Liver (tissue), 9 donors: ENCODE results near the gene WWP2. TPM values are rescaled to one million over a fixed set of nuclear protein-coding genes. Genes with fewer than 3 reads are reported as not detected.

ENCODE experiments used
- DNase-seq: peaks from one replicate; pipeline ENCODE4 v3.0.0-alpha.2; 2017; ENCODE audit warnings: low spot score
- H3K27ac ChIP-seq, 2 donors: one replicate each; pipeline ENCODE4 v1.7.0; 2013; ENCODE audit warnings: inconsistent platforms in 2 of 2, low read length in 2 of 2, control low read depth in 1 of 2, low read depth in 1 of 2, mild to moderate bottlenecking in 1 of 2
- H3K27me3 ChIP-seq, 4 donors: one replicate each; pipeline versions ENCODE4 v1.6.1 to v1.7.0; 2013; ENCODE audit warnings: low read length in 3 of 4, inconsistent platforms in 1 of 4, mild to moderate bottlenecking in 1 of 4, moderate library complexity in 1 of 4; ENCODE audit not compliant: control insufficient read depth in 4 of 4, insufficient read depth in 4 of 4
- H3K36me3 ChIP-seq, 4 donors: one replicate each; pipeline versions ENCODE4 v1.6.1 to v1.7.0; 2013; ENCODE audit warnings: low read length in 3 of 4, mild to moderate bottlenecking in 3 of 4, low read depth in 1 of 4, moderate library complexity in 1 of 4; ENCODE audit not compliant: control insufficient read depth in 4 of 4, insufficient read depth in 3 of 4
- H3K4me1 ChIP-seq, 4 donors: one replicate each; pipeline versions ENCODE4 v1.6.1 to v1.7.0; 2013; ENCODE audit warnings: low read length in 3 of 4, mild to moderate bottlenecking in 3 of 4, moderate library complexity in 1 of 4; ENCODE audit not compliant: control insufficient read depth in 4 of 4, insufficient read depth in 4 of 4
- H3K4me3 ChIP-seq, 3 donors: one replicate each; pipeline versions ENCODE4 v1.6.1 to v1.7.0; 2013; ENCODE audit warnings: low read length in 3 of 3, control low read depth in 1 of 3, low read depth in 1 of 3, mild to moderate bottlenecking in 1 of 3
- H3K9ac ChIP-seq, 2 donors: one replicate each; pipeline ENCODE4 v1.7.0; 2013; ENCODE audit warnings: low read length in 2 of 2, mild to moderate bottlenecking in 2 of 2, moderate library complexity in 2 of 2, control low read depth in 1 of 2, low read depth in 1 of 2
- H3K9me3 ChIP-seq, 4 donors: one replicate each; pipeline versions ENCODE4 v1.6.1 to v1.7.0; 2013; ENCODE audit warnings: low read length in 3 of 4; ENCODE audit not compliant: control insufficient read depth in 4 of 4
- EGR1 ChIP-seq, 2 donors: IDR thresholded peaks; 2 replicates each; pipeline ENCODE4 v1.6.1; 2016 to 2018; ENCODE audit warnings: antibody characterized with exemption in 2 of 2, low read depth in 2 of 2
- FOXA1 ChIP-seq: IDR thresholded peaks from 2 replicates; pipeline ENCODE4 v1.6.1; 2016; ENCODE audit warnings: antibody characterized with exemption
- FOXA2 ChIP-seq: IDR thresholded peaks from 2 replicates; pipeline ENCODE4 v1.6.1; 2016; ENCODE audit warnings: antibody characterized with exemption
- GABPA ChIP-seq, 2 donors: IDR thresholded peaks in 1 of 2; conservative IDR thresholded peaks in 1 of 2; 2 replicates each; pipeline ENCODE4 v1.6.1; 2016; ENCODE audit warnings: antibody characterized with exemption in 2 of 2, mild to moderate bottlenecking in 1 of 2, moderate library complexity in 1 of 2
- HNF4A ChIP-seq, 2 donors: conservative IDR thresholded peaks; 2 replicates each; pipeline ENCODE4 v1.6.1; 2016; ENCODE audit warnings: antibody characterized with exemption in 2 of 2, mild to moderate bottlenecking in 2 of 2
- JUND ChIP-seq, 2 donors: IDR thresholded peaks; 2 replicates each; pipeline ENCODE4 v1.6.1; 2016; ENCODE audit warnings: antibody characterized with exemption in 2 of 2
- NR2F2 ChIP-seq: IDR thresholded peaks from 2 replicates; pipeline ENCODE4 v1.6.1; 2016; ENCODE audit warnings: antibody characterized with exemption
- RAD21 ChIP-seq, 2 donors: IDR thresholded peaks; 2 replicates each; pipeline ENCODE4 v1.6.1; 2016; ENCODE audit warnings: antibody characterized with exemption in 2 of 2, mild to moderate bottlenecking in 2 of 2
- RXRA ChIP-seq, 2 donors: IDR thresholded peaks; 2 replicates each; pipeline ENCODE4 v1.6.1; 2017 to 2018; ENCODE audit warnings: antibody characterized with exemption in 2 of 2, mild to moderate bottlenecking in 1 of 2
- SP1 ChIP-seq: IDR thresholded peaks from 2 replicates; pipeline ENCODE4 v1.6.1; 2018; ENCODE audit warnings: antibody characterized with exemption, mild to moderate bottlenecking
- TAF1 ChIP-seq: conservative IDR thresholded peaks from 2 replicates; pipeline ENCODE4 v1.6.1; 2016; ENCODE audit warnings: antibody characterized with exemption, mild to moderate bottlenecking
- YY1 ChIP-seq: IDR thresholded peaks from 2 replicates; pipeline ENCODE4 v1.6.1; 2016; ENCODE audit warnings: antibody characterized with exemption, mild to moderate bottlenecking
- WGBS: extraction: QIAGEN DNeasy Blood & Tissue Kit; methylation state at CpG from one replicate; pipeline ENCODE4 v1.1.7; 2013; 5-methylcytosine and 5-hydroxymethylcytosine counted together
- polyA plus RNA-seq, 2 donors: library from polyadenylated mRNA; stranded (reverse) in 1 of 2; unstranded in 1 of 2; fragments of 200-250 nt in 1 of 2; fragments of >200 nt in 1 of 2; fragmentation: Nextera tagmentation in 1 of 2; extraction: Ambion mirVana in 1 of 2; gene quantifications; one replicate each; pipeline versions ENCODE4 v1.2.1 to v1.2.3, GENCODE V29; 2013 to 2015
- total RNA-seq, 2 donors: library from RNA; depleted of rRNA; stranded (reverse); fragments of >200 nt; gene quantifications; one replicate each; pipeline ENCODE4 v1.2.3, GENCODE V29; 2014
- TF ChIP-seq, protein P1 (sequence below): IDR thresholded peaks from 2 replicates; pipeline ENCODE4 v1.6.1; 2016; ENCODE audit warnings: antibody characterized with exemption, mild to moderate bottlenecking
- TF ChIP-seq, protein P2 (sequence below): fragments of 150-350 bp; IDR thresholded peaks from 2 replicates; pipeline ENCODE4 v1.5.1; 2017; ENCODE audit warnings: improper control_type of control experiment, low read depth, low read length; ENCODE audit not compliant: missing input control
- TF ChIP-seq, protein P3 (sequence below): IDR thresholded peaks from 2 replicates; pipeline ENCODE4 v1.6.1; 2016; ENCODE audit warnings: antibody characterized with exemption
- TF ChIP-seq, protein P4 (sequence below): IDR thresholded peaks from 2 replicates; pipeline ENCODE4 v1.6.1; 2016; ENCODE audit warnings: antibody characterized with exemption
- TF ChIP-seq, protein P5 (sequence below): IDR thresholded peaks from 2 replicates; pipeline ENCODE4 v1.6.1; 2016; ENCODE audit warnings: antibody characterized with exemption
- donor health status: healthy.
- donor health status: healthy.
- donor health status: healthy.
- donor health status: healthy.
- donor health status: healthy.

WWP2 gene
- total and polyA plus RNA-seq, 4 donors: 8.6 to 22.7 (median 13.6) TPM

DNA sequence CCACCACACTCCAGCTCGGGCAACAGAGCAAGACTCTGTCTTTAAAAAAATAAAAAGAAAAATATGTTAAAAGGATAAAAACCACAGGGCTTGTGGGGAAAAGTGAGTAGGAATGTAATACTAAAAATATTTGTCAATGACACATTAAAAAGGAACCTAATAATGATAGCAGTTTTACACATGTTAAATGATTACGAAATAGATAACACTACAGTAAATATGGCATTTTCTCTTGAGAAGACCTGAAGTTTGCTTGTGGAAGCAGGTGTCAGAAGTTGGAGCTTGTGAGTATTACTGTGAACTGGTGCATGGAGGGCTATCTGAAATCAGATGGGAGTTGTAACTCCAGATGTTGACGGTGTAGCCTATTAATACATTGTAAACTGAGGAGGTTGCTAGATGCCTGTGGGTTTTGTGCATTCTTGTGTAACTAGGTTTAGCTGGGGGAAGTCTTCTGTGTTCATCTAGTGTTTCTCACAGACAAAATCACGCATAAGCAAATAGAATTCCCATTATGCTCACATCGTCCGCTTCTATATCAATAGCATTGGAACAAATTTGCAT lies 144.8 kb downstream of the WWP2 start:
- no peak overlapping the region for H3K27ac ChIP-seq
- H3K4me1 ChIP-seq: peaks cover 0 to 3% (median 2%) of the 10 kb centered on the region in 4 donors
- WGBS: 97% methylated on average over 6 of the region's 6 CpGs
- H3K9me3 ChIP-seq: no peaks in the 10 kb centered on the region
- no peak overlapping the region for H3K9ac ChIP-seq
- H3K36me3 ChIP-seq: peaks cover 0 to 9% (median 4%) of the 10 kb centered on the region in 4 donors
- H3K27me3 ChIP-seq: no peaks in the 10 kb centered on the region
- H3K4me3 ChIP-seq: no peak overlapping the region
- no peak for DNase-seq
- TF ChIP-seq FOXA2 (no peak), HNF4A (conservative IDR thresholded peaks at IDR 0.05) (no peak), NR2F2 (no peak), SP1 (no peak), FOXA1 (no peak), YY1 (no peak), RAD21 (IDR thresholded peaks at IDR 0.05) (no peak), GABPA (IDR thresholded peaks at IDR 0.05 in 1 of 2, conservative IDR thresholded peaks at IDR 0.05 in 1 of 2) (no peak), EGR1 (IDR thresholded peaks at IDR 0.05; ENCODE audit: low read depth in 2 of 2) (no peak), RXRA (IDR thresholded peaks at IDR 0.05) (no peak), TAF1 (no peak), JUND (IDR thresholded peaks at IDR 0.05) (no peak)
- TF ChIP-seq, protein P1, sequence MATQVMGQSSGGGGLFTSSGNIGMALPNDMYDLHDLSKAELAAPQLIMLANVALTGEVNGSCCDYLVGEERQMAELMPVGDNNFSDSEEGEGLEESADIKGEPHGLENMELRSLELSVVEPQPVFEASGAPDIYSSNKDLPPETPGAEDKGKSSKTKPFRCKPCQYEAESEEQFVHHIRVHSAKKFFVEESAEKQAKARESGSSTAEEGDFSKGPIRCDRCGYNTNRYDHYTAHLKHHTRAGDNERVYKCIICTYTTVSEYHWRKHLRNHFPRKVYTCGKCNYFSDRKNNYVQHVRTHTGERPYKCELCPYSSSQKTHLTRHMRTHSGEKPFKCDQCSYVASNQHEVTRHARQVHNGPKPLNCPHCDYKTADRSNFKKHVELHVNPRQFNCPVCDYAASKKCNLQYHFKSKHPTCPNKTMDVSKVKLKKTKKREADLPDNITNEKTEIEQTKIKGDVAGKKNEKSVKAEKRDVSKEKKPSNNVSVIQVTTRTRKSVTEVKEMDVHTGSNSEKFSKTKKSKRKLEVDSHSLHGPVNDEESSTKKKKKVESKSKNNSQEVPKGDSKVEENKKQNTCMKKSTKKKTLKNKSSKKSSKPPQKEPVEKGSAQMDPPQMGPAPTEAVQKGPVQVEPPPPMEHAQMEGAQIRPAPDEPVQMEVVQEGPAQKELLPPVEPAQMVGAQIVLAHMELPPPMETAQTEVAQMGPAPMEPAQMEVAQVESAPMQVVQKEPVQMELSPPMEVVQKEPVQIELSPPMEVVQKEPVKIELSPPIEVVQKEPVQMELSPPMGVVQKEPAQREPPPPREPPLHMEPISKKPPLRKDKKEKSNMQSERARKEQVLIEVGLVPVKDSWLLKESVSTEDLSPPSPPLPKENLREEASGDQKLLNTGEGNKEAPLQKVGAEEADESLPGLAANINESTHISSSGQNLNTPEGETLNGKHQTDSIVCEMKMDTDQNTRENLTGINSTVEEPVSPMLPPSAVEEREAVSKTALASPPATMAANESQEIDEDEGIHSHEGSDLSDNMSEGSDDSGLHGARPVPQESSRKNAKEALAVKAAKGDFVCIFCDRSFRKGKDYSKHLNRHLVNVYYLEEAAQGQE: no peak
- TF ChIP-seq, protein P2, sequence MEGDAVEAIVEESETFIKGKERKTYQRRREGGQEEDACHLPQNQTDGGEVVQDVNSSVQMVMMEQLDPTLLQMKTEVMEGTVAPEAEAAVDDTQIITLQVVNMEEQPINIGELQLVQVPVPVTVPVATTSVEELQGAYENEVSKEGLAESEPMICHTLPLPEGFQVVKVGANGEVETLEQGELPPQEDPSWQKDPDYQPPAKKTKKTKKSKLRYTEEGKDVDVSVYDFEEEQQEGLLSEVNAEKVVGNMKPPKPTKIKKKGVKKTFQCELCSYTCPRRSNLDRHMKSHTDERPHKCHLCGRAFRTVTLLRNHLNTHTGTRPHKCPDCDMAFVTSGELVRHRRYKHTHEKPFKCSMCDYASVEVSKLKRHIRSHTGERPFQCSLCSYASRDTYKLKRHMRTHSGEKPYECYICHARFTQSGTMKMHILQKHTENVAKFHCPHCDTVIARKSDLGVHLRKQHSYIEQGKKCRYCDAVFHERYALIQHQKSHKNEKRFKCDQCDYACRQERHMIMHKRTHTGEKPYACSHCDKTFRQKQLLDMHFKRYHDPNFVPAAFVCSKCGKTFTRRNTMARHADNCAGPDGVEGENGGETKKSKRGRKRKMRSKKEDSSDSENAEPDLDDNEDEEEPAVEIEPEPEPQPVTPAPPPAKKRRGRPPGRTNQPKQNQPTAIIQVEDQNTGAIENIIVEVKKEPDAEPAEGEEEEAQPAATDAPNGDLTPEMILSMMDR: no peak
- TF ChIP-seq, protein P3, sequence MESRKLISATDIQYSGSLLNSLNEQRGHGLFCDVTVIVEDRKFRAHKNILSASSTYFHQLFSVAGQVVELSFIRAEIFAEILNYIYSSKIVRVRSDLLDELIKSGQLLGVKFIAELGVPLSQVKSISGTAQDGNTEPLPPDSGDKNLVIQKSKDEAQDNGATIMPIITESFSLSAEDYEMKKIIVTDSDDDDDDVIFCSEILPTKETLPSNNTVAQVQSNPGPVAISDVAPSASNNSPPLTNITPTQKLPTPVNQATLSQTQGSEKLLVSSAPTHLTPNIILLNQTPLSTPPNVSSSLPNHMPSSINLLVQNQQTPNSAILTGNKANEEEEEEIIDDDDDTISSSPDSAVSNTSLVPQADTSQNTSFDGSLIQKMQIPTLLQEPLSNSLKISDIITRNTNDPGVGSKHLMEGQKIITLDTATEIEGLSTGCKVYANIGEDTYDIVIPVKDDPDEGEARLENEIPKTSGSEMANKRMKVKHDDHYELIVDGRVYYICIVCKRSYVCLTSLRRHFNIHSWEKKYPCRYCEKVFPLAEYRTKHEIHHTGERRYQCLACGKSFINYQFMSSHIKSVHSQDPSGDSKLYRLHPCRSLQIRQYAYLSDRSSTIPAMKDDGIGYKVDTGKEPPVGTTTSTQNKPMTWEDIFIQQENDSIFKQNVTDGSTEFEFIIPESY: no peak
- TF ChIP-seq, protein P4, sequence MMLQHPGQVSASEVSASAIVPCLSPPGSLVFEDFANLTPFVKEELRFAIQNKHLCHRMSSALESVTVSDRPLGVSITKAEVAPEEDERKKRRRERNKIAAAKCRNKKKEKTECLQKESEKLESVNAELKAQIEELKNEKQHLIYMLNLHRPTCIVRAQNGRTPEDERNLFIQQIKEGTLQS: no peak
- TF ChIP-seq, protein P5, sequence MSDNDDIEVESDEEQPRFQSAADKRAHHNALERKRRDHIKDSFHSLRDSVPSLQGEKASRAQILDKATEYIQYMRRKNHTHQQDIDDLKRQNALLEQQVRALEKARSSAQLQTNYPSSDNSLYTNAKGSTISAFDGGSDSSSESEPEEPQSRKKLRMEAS: no peak
